Skeletal muscle tissue (tissue), 4 donors: Measurements from ENCODE around the gene MTCL1. TPM values are rescaled to one million over a fixed set of nuclear protein-coding genes. Genes with fewer than 3 reads are reported as not detected.

Experiments
- H3K27ac ChIP-seq: one replicate; pipeline ENCODE4 v1.7.0; 2013; ENCODE audit warnings: mild to moderate bottlenecking, low read depth, low read length, inconsistent platforms
- H3K27me3 ChIP-seq, 3 donors: one replicate each; pipeline ENCODE4 v1.7.0; 2013; ENCODE audit warnings: low read length in 3 of 3; ENCODE audit not compliant: control insufficient read depth in 3 of 3, insufficient read depth in 3 of 3
- H3K36me3 ChIP-seq, 3 donors: one replicate each; pipeline ENCODE4 v1.7.0; 2013; ENCODE audit warnings: low read length in 3 of 3; ENCODE audit not compliant: control insufficient read depth in 3 of 3, insufficient read depth in 3 of 3
- H3K4me1 ChIP-seq, 3 donors: one replicate each; pipeline ENCODE4 v1.7.0; 2013; ENCODE audit warnings: low read length in 3 of 3, mild to moderate bottlenecking in 3 of 3; ENCODE audit not compliant: control insufficient read depth in 3 of 3, insufficient read depth in 3 of 3
- H3K4me3 ChIP-seq, 3 donors: one replicate each; pipeline ENCODE4 v1.7.0; 2013; ENCODE audit warnings: low read length in 3 of 3
- H3K9ac ChIP-seq, 3 donors: one replicate each; pipeline ENCODE4 v1.7.0; 2013; ENCODE audit warnings: low read length in 3 of 3, mild to moderate bottlenecking in 3 of 3, moderate library complexity in 2 of 3, low read depth in 1 of 3
- H3K9me3 ChIP-seq, 3 donors: one replicate each; pipeline ENCODE4 v1.7.0; 2013; ENCODE audit warnings: low read length in 3 of 3; ENCODE audit not compliant: control insufficient read depth in 3 of 3
- total RNA-seq: library from RNA; depleted of rRNA; stranded (reverse); fragments of >200 nt; gene quantifications from one replicate; pipeline ENCODE4 v1.2.3, GENCODE V29; 2014
- donor health status: Osteomylitis.

The MTCL1 gene
- total RNA-seq, 1 donor from 2014 or later, result 12.5 TPM

DNA sequence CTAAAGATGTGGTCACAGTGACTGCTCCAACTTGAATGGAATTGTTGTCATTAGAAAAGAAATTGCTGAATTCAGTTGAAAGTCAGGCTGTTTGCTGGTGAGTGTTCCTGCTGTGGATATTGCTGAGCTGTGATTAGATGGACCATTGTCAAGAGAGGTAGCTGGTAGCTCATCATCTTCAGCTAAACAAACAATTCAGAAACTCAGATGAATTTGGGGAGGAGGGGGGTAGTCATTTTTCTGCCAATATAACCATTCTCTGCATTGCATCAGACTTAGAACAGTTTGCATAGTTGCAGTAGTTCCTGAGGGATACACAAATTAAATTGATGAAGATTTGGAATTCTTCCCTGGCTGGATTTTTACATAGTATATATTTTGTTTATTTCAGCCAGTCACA is 108.3 kb downstream of the MTCL1 start:
- Histone ChIP-seq H3K9ac (no peak overlapping the region), H3K4me1 (peaks cover 2 to 9% (median 4%) of the 10 kb centered on the region in 3 donors), H3K27ac (no peak overlapping the region), H3K4me3 (no peak overlapping the region), H3K9me3 (no peaks in the 10 kb centered on the region), H3K27me3 (no peaks in the 10 kb centered on the region), H3K36me3 (peaks cover 0 to 11% (median 2%) of the 10 kb centered on the region in 3 donors)

DNA sequence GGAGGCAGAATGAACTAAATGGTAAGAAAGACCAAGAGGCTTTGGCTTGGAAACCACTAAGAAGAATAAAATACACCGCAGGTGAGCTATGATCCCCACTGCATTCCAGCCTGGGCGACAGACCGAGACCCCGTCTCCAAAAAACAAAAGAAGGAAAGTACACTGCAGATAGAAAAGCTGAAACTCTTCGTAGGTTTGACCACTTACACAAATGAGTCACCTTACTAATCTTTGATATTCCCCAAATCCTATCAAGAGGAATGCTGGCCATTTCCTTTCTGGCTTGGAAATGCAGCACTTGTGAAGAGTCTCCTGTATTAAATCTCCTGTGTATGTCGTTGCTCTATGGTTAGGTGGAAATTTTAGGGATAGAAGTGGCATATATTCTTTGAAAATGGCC is 108.8 kb downstream of the MTCL1 start:
- Histone ChIP-seq H3K4me3 (no peak overlapping the region), H3K9me3 (no peaks in the 10 kb centered on the region), H3K4me1 (peaks cover 2 to 9% (median 4%) of the 10 kb centered on the region in 3 donors), H3K27me3 (no peaks in the 10 kb centered on the region), H3K27ac (no peak overlapping the region), H3K36me3 (peaks cover 0 to 11% (median 2%) of the 10 kb centered on the region in 3 donors), H3K9ac (no peak overlapping the region)

DNA sequence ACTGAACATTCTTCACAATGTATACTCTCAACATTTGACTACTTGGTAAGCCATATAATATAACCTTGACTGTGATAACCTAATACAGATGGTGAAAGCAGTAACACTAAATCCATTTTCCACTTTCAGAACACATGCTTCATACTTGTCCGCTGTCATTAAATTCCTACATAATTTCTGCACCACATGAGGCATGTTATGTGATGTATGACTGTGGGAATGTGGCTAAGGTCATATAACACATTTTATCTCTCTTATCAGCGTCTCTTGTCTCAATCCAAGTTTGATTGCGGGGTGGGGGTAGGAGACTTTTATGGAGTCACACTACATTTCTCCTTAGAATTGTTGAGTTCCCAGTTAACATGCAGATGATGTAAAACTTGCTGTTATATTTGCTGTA is 110.9 kb downstream of the MTCL1 start:
- H3K27ac ChIP-seq, result no peak overlapping the region
- no peaks in the 10 kb centered on the region for H3K27me3 ChIP-seq
- no peak overlapping the region for H3K9ac ChIP-seq
- H3K9me3 ChIP-seq, result no peaks in the 10 kb centered on the region
- peaks cover 2 to 9% (median 4%) of the 10 kb centered on the region in 3 donors for H3K4me1 ChIP-seq
- peaks cover 0 to 9% (median 6%) of the 10 kb centered on the region in 3 donors for H3K36me3 ChIP-seq
- H3K4me3 ChIP-seq, result no peak overlapping the region

DNA sequence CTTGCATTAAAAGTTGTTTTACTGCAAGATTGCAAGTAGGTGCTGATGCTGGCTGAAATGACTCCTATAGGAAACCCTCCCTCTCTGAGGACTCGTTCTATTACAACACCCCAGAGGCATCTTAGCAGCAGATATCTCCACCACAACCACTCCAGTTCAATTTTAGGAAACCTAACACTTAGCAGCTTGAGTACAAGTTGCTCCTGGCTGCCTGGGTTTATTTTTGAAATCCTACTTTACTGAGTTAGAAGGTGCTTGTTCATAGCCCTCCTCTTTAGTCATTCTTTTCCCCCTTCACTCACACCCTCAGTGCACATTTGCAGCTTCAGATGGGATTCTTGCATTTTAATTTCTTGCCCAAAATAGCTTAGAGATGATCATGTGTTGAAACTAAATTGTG is 111.5 kb downstream of the MTCL1 start:
- Histone ChIP-seq H3K27ac (no peak overlapping the region), H3K9me3 (no peaks in the 10 kb centered on the region), H3K9ac (no peak overlapping the region), H3K4me1 (peaks cover 2 to 9% (median 4%) of the 10 kb centered on the region in 3 donors), H3K4me3 (no peak overlapping the region), H3K36me3 (peaks cover 0 to 9% (median 6%) of the 10 kb centered on the region in 3 donors), H3K27me3 (no peaks in the 10 kb centered on the region)

DNA sequence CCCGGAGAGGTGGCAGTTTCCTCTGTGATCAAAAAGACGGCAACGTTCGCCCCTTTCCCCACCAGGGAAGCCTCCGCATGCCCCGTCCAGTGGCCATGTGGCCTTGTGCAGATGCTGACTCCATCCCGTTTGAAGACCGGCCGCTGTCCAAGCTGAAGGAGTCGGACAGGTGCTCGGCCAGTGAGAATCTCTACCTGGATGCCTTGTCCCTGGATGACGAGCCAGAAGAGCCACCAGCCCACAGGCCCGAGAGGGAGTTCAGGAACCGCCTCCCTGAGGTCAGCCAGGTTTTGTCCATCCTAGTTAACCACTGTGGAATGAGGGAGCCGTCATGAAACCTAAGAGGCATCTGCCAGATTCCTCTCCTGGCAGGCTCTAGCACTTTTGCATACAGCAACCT is 113.6 kb downstream of the MTCL1 start:
- Histone ChIP-seq H3K27me3 (no peaks in the 10 kb centered on the region), H3K4me3 (no peak overlapping the region), H3K9ac (no peak overlapping the region), H3K27ac (no peak overlapping the region), H3K9me3 (no peaks in the 10 kb centered on the region), H3K4me1 (peaks cover 2 to 9% (median 4%) of the 10 kb centered on the region in 3 donors), H3K36me3 (peaks cover 0 to 6% (median 5%) of the 10 kb centered on the region in 3 donors)

DNA sequence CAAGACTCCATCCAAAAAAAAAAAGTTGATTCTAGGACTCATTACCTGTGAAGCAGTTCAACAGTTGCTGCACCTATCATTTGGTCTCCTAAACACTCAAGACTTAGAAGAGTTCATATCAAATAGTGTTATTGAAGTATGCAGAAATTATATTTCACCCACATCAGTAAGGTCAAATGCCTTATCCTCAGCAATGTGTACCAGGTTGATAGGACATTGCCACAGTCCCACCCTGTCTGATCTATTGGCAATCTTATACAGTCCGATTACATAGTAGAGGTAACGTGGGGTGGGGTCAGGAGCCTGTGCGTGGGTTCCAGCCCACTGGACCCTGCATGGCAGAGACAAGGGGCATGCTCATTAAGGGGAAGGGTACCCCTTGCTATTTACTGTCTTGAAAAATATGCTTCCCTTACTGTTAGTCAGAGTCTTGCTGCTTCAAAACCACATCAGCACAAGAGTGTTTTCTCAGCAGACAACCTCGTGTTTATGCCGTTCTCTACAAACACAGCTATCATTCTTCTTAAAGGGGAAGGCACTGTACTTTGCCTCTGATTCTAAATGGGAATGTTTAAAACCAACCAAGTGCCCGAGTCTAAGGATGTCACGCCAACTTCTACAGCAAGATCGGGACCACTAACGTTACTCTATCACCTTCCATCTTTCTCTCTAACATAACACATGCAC is 115.2 kb downstream of the MTCL1 start:
- H3K9me3 ChIP-seq, result no peaks in the 10 kb centered on the region
- peaks cover 2 to 9% (median 4%) of the 10 kb centered on the region in 3 donors for H3K4me1 ChIP-seq
- H3K9ac ChIP-seq, result no peak overlapping the region
- no peak overlapping the region for H3K4me3 ChIP-seq
- H3K27me3 ChIP-seq, result no peaks in the 10 kb centered on the region
- H3K36me3 ChIP-seq, result peaks cover 0 to 6% (median 4%) of the 10 kb centered on the region in 3 donors
- no peak overlapping the region for H3K27ac ChIP-seq

DNA sequence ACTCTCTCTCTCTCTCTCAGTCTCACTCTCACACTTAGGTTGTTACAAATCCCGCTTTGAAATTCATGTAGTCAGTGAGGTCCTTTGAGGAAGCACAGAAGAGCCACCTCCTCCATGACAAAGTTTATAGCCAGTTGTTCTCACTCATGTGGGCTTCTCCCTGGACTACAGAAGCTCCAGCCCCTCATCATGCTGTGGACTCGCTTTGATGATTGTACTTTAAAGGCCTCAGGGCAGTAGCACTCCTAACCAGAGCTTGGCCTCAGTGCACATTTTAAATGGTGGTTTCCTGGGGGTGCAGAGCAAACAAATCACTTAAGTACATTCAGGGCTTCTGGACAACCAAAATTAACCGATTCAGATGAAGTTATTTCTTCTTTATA is 115.7 kb downstream of the MTCL1 start:
- H3K27ac ChIP-seq, result no peak overlapping the region
- peaks cover 0 to 6% (median 4%) of the 10 kb centered on the region in 3 donors for H3K36me3 ChIP-seq
- peaks cover 2 to 7% (median 4%) of the 10 kb centered on the region in 3 donors for H3K4me1 ChIP-seq
- no peaks in the 10 kb centered on the region for H3K27me3 ChIP-seq
- H3K4me3 ChIP-seq, result no peak overlapping the region
- no peak overlapping the region for H3K9ac ChIP-seq
- H3K9me3 ChIP-seq, result no peaks in the 10 kb centered on the region

DNA sequence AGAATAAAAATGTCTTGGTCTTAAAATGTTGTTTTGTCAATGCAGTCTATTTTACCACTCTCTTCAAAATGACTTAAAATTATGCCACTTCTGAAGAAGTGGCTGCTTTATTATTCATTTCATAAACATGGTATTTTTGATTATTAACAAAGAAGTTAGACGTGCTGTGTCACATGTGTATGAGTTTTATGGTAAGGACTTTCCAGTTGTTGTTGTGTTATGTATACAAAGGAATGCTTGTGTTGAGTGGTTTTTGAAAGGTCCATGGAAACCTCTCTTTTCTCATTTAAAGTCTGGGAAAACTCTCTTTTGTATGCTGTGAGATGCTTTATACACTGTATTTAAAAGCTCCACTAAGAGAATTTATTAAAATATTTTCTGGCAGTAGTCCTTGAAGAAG is 116.2 kb downstream of the MTCL1 start:
- Histone ChIP-seq H3K36me3 (peaks cover 0 to 6% (median 4%) of the 10 kb centered on the region in 3 donors), H3K9ac (no peak overlapping the region), H3K4me3 (no peak overlapping the region), H3K4me1 (peaks cover 0 to 5% (median 4%) of the 10 kb centered on the region in 3 donors), H3K27ac (no peak overlapping the region), H3K27me3 (no peaks in the 10 kb centered on the region), H3K9me3 (no peaks in the 10 kb centered on the region)

DNA sequence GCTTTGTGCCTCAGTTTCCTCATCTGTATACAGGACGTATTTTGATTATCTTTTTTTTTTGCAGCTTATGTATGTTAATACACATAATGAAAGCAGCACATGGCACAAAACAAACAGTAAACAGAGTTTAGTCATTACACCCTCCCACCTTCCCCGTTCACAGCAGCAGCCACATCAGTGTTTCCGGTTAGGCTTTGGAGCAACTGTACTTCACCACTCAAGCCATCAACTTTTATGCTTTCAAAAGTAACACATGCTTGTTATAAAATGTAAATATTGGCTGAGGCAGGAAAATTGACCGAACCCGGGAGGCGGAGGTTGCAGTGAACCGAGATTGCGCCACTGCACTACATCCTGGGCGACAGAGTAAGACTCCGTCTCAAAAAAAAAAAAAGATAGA is 117.3 kb downstream of the MTCL1 start:
- Histone ChIP-seq H3K27ac (no peak overlapping the region), H3K36me3 (peaks cover 0 to 6% (median 4%) of the 10 kb centered on the region in 3 donors), H3K9ac (no peak overlapping the region)

DNA sequence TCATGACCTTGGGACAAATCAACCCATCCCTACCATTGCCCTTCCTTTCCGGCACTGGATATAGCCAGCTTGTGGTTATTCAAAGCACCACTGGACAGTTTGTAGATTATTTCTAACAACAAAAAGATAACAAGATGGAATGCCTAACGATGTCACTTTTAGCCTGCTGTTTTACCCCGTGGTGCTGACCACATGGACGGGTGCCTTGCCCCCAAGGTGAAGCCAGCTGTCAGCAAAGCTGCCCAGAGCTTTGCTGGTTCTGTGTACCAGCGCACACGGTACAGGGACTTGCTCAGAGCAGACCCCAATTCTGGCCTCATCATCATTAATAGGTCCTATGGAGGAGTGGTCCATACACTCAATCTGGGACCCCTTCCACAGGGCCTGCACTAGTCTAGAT is 118.2 kb downstream of the MTCL1 start:
- Histone ChIP-seq H3K9ac (no peak overlapping the region), H3K4me1 (no peaks in the 10 kb centered on the region), H3K27ac (no peak overlapping the region), H3K9me3 (no peaks in the 10 kb centered on the region), H3K4me3 (no peak overlapping the region), H3K36me3 (peaks cover 0 to 6% (median 4%) of the 10 kb centered on the region in 3 donors), H3K27me3 (no peaks in the 10 kb centered on the region)

More for the DNA sequence above, 117.3 kb downstream of the MTCL1 start:
- Histone ChIP-seq H3K4me1 (no peaks in the 10 kb centered on the region), H3K4me3 (no peak overlapping the region), H3K9me3 (no peaks in the 10 kb centered on the region), H3K27me3 (no peaks in the 10 kb centered on the region)
